Endometrial microvascular endothelial cells (primary cell): ENCODE results near the gene TECPR2. TPM values are rescaled to one million over a fixed set of nuclear protein-coding genes. Genes with fewer than 3 reads are reported as not detected.
"Not testable (repeated sequence)": the region's sequence is repeated elsewhere in the genome, so short reads cannot be mapped to it uniquely, and the experiment has no call there.

Experiments used
- in situ Hi-C: cut with HindIII; loops from 2 replicates; pipeline ENCODE4 v1.10.0; 2017; ENCODE audit warnings: low sequenced_read_pairs, low pct_unique_long_range_greater_than_20kb; ENCODE audit errors: inconsistent ontology term
- total RNA-seq: library from RNA; depleted of rRNA; stranded (reverse); fragments of >200 nt; gene quantifications from one replicate; pipeline ENCODE4 v1.2.3, GENCODE V29; 2015; ENCODE audit errors: inconsistent ontology term

Gene TECPR2
- total RNA-seq, 1 donor from 2014 or later, result 8.9 TPM

DNA sequence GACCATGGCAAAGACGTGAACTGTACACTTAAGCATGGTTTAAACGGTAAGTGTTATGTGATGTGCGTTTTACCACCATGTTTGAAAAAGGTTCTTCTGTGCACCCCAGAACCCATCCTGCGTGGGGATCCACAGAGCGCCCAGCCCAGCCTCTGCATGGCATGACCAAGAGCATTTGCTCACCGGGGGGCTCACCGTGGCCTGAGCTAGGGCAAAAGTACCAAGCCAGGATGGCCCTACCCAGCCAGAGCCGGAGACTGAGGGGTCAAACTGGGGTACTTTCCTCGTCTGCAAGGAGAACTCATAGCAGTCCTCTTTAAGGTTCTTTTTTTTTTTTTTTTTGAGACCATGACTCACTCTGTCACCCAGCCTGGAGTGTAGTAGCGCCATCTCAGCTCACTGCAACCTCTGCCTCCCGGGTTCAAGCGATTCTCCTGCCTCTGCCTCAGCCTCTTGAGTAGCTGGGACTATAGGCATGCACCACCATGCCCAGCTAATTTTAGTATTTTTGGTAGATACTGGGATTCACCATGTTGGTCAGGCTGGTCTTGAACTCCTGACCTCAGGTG lies 163.3 kb downstream of the TECPR2 start:
- in situ Hi-C loops, result no loop called here

DNA sequence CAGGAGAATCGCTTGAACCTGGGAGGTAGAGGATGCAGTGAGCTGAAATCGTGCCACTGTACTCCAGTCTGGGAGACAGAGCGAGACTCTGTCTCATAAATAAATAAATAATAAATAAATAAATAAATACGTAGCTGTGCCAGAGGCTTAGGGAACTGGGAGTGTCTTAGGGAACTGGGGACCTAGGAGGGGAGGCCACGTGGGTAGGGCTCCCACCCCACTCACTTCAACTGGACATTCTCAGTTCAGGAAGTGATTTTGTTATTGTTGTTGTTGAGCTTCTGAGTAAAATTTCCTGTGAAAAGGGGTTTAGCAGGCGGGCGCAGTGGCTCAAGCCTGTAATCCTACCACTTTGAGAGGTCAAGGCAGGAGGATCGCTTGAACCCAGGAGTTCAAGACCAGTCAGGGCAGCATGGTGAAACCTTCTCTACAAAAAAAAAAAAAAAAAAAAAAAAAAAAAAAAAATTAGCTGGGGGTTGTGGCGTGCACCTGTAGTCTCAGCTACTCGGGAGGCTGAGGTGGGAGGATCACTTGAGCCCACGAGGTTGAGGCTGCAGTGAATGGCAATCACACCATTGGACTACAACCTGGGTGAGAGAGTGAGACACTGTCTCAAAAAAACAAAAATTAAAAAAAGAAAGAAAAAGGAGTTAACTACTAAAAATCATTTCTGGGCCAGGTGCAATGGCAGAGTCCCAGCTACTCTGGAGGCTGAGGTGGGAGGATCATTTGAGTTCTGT lies 165.9 kb downstream of the TECPR2 start:
- in situ Hi-C loops, result no loop called here

DNA sequence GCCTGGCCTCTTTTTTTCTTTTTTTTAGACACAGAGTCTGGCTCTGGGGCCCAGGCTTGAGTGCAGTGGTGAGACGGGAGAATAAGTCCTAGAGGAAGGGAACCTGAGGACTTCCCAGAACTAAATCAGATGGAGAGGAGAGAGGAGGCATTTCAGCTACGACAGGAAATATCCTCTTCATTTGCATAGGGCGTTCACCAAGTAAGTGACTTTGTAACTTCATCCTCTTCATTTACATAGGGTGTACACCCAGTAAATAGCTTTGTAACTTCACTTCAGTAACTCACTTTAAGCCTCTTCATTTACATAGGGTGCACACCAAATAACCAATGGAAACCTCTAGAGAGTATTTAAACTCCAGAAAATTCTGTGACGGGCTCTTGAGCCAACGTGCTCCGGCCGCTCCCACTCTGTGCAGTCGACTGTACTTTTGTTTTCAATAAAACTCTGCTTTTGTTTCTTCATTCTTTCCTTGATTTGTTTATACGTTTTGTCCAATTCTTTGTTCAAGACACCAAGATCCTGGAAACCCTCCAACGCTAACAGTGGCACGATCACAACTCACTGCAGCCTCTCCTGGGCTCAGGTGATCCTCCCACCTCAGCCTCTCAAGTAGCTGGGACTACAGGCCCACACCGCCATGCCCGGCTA lies 168.2 kb downstream of the TECPR2 start:
- in situ Hi-C loops, result no loop called here

DNA sequence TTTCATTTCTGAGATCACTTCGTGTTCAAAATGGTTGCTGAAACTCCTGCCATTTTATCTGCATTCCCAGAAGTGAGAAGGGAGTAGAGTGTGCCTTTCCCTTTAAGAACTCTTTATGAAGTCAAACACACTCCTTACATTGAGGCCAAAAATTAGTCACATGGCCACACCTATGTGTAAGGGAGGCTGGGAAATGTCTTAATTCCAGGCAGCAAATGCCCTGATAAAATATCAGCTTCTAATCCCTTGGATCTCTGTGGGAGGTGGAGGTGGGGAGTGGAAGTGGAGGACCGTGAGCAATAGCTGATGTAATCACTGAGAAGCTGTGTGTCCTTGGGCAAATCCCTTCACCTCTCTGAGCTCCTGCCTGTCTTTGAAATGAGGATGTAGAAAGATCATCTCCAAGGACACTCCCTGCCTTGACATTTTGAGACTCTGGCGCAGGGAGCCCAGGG lies 169.5 kb downstream of the TECPR2 start:
- in situ Hi-C loops, result no loop called here

DNA sequence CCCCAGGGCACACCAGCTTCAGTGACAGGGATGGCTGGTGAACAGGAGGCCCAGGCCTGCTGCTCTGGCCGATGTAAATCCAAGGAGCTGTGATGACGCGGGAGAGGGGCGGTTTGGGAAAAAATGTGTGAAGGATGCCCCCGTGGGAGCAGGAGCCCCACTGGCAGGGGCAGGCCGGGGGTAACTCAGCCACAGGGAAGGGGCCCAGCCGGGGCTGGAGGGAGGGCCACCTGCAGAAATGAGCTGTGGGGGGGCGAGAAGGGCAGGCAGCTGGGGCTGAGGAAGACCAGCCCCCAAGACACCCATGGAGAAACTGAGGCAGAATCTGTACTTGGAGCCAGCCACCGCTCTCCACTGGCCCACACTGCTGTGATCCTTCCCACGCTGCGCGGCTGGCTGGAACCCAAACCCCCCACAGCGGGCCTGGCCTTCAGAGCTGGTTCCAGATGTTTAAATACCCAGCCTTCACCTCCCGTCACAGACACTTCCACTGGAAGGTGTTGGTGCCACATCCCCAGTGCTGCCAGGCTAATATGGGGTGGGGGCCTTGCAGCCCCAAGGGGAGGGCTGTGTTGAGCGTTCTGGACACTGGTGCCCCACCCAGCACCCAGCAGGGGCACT lies 175.3 kb downstream of the TECPR2 start:
- in situ Hi-C loops, result no loop called here

DNA sequence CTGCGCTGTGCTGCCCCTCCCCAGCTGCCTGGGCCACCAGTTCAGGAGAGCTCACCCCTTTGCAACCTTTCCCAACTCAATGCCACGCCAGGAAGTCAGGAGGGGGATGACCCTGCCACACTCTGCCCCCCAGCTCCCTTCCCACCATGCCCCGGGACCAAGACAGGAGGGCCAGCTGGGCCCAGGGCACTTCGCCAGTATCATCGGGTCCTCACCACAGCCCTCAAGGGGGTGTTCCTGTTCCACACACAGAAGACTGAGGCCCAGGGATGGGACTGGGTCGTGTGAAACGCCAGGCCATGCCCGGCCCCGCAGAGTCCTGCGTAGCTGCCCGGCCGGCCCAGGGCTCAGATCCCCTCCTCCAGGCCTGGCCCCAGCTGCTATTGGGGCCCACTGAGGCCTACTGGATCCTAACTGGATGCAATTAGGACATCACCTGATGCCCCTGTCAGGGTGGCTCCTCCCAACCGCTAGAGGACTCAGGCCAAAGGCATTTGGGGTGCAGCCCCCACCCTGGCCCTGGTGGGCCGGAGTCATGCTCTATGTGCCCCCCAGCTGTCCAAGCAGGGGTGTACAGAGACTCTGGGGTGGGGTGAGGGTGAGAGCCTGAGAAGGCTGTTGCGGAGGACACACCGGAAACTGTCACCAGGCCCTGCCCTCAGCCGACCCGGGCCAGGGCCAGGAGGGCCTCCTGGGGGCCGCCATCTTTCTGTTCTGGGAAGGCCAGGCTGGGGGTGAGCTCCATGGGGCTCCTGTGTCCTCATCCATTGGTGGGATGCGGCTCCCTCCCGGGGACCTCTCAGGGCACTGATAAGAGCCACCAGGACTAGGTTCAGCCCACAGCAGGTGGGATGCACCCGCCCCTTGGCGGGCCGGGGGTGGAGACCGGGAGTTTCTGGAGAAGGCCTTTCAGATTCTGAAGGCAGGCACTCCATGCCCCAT lies 176.1 kb downstream of the TECPR2 start:
- in situ Hi-C loops, result no loop called here

DNA sequence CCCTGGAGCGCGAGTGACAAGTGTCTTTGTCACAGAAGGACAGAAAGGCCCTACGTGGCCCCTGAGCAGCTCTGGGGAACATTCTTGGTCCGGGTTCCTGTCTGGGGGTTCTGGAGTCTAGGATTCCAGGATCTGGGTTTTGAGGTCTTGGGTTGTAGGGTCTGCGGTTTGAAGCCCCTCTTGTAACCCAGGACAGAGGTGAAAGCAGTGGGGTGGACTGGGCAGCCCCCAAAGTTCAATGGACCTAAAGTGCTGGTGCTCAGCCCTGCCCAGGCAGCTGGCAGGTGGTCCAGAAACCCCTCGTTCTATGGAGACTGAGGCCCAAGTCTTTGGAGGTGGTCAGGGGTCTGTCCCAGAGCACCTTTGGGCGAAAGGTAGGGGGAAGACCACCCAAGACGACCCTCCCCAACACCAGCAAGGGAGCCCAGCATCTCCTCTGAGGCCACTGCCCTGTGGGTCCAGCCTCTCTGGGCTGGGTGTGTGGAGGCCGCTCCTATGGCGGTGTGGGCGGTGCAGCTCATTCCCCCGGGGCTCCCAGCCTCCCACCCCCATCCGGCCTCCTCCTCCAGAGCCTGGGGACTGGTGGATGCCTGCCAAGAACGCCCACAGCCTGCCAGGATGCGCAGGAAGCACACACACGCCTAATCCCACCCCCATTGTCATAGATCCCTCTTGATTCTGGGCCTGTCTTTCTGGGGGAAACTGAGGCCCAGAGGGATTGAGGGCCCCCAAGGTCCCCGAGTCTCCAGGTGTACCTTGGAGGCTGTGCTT lies 177.0 kb downstream of the TECPR2 start:
- in situ Hi-C loops, result no loop called here

DNA sequence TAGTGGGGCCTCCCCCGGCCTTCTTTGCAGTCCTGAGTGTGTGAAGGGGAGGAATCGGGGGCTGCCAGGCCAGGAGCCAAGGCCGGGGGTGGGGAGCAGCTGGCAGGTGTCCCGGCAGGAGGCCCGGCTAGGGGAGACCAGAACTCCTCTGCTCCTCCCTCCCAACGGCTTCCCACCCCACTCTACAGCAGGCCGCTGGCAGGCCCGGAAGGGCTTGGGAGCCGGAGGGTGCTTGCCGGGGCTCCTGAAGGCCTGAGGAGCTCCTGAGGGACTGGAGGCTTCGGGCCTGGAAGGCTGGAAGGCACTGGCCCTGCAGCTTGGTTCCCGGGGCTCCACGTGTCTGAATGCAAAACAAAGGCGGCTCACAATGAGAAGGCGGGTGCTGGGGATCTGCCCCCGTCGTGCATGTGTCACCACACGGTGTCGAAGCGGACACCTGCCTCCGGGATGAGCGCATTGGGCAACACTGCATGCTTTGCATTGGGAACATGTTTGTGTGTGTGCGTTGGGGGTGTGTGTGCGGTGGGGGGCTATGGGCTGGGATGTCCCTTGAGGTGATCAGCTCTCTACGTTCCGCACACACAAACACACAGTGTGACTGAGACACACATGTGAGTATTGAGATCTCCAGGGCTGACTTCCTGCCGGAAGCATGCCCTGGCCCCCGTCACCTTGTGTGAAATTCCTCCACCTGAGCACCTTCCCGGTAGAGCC lies 177.7 kb downstream of the TECPR2 start:
- in situ Hi-C loops, result no loop called here

DNA sequence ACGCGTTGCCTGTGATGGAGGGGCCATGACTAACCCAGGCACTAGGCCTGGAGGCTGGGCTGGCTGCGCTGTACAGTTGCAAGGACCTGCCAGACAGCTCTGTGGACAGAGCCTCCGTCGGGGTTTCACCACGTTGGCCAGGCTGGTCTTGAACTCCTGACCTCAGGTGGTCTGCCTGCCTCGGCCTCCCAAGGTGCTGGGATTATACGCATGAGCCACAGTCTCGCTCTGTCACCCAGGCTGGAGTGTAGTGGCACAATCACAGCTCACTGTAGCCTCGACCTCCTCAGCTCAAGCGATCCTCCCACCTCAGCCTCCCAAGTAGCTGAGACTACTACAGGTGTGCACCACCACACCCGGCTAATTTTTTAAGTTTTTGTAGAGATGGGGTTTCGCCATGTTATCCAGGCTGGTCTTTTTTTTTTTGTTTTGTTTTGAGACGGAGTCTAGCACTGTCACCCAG lies 178.3 kb downstream of the TECPR2 start:
- in situ Hi-C loops, result not testable (repeated sequence)

DNA sequence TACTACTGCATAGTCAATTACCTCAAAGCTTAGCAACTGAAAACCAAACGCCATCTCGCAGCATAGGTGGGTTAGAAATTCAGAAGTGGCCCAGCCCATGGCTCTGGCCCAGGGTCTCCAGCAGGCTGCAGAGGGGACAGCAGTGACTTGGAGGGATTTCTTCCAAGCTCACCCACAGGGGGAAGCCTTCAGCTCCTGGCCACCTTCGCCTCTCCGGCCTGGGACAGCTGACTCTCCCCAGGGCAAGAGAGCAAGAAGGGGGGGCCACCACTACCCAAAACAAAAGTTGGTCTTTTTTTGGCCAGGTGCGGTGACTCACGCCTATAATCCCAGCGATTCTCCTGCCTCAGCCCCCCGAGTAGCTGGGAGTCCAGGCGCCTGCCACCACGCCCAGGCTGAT lies 179.0 kb downstream of the TECPR2 start:
- in situ Hi-C loops, result no loop called here

DNA sequence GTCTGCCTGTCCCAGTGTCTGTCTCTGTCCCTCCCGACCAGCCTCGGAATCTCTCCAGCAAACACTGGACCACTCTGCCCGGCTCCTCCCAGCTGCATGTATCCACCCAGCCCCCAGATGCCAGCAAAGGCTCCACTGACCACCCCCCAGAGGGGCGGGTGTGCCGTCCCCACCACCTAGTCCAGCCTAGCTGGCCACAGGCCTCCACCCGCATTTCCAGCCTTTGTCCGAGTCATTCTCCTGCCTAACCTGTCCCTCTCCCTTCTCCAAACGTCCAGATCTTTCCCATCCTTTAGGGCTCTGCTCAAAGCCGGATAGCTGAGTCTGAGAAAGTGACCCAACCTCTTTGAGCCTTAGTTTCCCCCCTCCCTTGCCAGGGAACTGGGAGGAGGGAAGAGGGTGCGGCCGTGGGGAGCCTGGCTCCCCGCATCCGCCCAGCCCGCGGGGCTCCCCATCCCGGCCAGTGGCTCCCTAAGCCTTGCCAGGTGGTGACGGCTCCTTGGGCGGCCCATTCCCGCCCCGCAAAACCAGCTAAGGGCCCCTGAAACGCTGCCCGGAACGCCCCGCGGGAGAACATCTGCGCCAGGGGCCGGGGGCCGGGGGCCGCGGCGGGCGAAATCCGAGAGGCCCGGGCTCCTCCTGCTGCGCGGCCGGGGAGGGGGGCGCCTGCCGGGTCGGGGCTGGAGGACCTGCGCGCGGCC lies 181.5 kb downstream of the TECPR2 start:
- in situ Hi-C loops, result no loop called here

DNA sequence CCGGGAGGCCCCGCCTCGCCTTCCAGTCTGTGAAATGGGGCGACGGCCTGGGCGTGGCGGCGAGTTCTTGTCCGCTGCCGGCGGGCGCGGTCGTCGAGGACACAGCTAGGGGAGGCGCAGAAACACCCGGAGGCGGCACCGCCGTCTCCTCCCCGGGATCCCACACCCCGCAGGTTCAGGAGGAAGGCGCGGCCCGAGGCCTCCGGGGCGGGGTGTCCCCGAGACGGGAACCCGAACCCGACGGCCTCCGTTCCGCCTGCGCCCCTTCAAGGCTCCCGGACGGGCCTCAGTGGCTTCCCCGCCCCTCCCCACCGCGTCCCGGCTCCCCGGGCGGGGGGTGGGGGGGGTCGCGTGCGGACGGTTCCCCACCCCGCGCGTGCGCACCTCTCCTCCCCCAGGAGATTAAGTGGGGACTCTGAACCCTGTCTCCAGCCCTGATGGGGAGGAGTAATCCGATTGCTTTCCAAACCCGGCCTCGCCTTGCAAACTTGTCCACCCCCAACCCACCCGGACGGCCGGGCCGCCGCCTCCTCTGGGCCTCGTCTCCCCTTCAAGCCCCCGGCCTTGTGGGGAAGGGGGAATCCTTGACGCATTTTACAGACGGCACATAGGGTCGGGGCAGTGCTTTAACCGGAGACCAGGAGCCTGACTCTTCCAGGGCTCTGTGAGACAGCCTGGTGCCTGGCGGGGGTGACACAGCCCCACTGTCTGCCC lies 182.2 kb downstream of the TECPR2 start:
- in situ Hi-C loops, result no loop called here

DNA sequence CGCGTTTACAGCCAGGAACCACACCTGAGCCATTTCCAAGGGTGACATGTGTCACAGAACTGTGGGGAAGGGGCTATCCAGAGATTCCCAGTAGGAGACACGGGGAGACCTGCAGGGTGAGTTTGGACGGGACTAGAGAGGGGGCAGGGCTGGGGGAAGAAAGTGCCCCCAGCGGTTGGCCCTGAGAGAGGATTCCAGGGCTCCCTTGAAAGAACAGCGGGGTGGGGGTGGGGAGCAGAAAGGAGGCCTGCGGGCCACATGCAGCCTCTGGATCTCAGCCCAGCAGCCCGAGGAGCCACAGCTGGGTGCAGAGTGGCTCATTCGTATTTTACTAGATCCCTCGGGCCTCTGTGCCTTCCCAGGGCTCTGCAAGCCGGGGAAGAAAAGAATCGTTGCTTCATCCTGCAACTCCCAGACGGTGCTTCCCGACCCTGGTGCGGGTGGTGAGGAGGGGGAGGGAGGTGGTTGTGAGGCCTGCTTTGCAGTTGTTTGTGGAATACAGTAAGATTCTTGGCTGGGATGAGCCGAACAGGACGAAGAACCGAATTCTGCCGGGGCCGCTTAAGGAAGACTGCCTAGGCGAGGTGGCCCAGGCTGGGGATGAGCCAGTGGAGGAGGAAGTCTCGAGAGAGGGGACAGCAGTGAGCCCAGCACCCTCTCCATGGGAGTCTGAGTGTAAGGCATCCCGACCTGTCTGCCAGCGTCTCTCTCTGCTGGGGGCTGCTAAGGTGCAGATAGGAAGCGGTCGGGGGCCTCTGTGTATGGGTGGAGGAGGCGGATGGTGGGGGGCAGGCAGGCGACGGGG lies 182.9 kb downstream of the TECPR2 start:
- in situ Hi-C loops, result no loop called here

DNA sequence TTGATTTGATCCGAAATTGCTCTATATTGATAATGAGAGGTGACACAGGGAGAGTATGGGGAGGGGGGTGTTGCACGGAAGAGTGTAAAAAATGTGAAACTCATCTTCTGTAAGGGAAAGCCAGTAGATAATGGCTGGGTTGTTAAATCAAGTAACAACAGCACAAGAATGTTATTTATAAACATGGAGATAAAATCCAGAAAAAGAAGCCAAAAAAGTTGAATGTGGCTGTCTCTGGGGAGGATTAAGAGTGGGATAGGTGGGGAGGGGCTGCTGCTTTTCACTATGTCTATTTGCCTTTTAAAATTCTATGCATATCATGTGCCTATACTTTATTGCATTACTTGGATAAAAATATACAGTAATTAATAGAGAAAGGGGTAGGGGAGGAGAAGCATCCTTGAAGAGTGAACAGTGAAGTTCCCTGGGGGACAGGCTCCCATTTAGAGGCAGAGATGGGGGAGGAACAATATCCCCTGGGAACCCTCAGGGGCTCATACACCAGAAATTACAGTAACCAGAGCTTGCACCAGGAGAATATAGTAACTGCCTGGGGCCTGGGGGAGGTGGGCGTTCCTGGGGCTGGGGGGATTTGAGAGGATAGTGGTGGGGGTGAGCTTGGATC lies 186.0 kb downstream of the TECPR2 start:
- in situ Hi-C loops, result no loop called here

DNA sequence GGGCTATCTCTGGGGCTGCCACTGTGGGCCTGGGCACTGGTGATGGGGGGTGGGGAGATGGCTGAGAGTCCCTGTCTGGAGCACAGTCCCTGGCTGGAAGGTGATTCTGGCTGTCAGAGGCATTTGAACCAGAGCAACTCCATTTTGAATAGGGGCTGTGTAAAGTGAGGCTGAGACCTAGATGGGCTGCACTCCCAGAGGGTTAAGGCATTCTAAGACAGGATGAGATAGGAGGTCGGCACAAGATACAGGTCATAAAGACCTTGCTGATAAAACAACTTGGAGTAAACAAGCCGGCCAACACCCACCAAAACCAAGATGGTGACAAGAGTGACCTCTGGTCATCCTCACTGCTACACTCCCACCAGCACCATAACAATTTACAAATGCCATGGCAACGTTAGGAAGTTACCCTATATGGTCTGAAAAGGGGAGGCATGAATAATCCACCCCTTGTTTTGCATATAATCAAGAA lies 188.2 kb downstream of the TECPR2 start:
- in situ Hi-C loops, result not testable (repeated sequence)
